ENCODE results near the gene MORN5. TPM values are rescaled to one million over a fixed set of nuclear protein-coding genes. Genes with fewer than 3 reads are reported as not detected.

The MORN5 gene
- total and polyA plus RNA-seq, 10 of the 15 experiments (the other 5 are each of a cell fraction or from before 2014, with no cell fraction given), result not detected

DNA sequence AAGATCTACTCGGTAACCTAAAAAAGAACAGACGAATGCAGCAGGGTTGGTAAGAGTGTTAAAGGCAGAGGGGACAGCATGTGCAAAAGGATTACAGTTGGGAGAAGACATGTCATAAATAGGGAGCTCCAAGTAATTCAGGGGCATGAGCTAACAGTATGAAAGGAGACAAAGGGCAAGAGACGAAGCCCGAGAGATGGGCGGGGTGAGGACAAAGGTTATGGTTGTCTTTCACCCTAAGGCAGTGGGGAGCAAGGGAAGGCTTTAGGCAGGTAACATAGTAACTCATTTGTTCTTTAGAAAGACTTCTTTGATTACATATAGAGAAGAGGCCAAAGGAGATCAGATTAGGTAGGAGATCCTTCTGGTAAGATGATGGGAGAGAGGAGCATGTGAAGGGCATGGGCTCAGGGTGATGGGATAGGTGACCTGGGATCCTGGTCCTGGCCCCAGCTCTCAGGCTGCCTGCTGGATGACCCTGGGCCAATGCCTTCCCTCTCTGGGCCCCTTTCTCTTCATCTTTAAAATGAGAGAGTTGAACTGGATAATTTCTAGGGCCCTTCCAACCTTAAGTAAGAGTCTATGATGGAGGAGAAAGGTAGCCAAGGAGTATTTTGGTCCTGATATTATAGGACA is 19.5 kb downstream of the MORN5 start (continued):
- TF ChIP-seq JUND (IDR thresholded peaks at IDR 0.05; ENCODE audit: low read depth, low read length) (no peak), ZBED1 (IDR thresholded peaks at IDR 0.05; ENCODE audit: borderline replicate concordance) (no peak), TAF1 (IDR thresholded peaks at IDR 0.05; ENCODE audit: borderline replicate concordance, low read depth, low read length) (no peak)
- TF ChIP-seq, protein P1, sequence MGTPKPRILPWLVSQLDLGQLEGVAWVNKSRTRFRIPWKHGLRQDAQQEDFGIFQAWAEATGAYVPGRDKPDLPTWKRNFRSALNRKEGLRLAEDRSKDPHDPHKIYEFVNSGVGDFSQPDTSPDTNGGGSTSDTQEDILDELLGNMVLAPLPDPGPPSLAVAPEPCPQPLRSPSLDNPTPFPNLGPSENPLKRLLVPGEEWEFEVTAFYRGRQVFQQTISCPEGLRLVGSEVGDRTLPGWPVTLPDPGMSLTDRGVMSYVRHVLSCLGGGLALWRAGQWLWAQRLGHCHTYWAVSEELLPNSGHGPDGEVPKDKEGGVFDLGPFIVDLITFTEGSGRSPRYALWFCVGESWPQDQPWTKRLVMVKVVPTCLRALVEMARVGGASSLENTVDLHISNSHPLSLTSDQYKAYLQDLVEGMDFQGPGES (IDR thresholded peaks at IDR 0.05), result no peak

DNA sequence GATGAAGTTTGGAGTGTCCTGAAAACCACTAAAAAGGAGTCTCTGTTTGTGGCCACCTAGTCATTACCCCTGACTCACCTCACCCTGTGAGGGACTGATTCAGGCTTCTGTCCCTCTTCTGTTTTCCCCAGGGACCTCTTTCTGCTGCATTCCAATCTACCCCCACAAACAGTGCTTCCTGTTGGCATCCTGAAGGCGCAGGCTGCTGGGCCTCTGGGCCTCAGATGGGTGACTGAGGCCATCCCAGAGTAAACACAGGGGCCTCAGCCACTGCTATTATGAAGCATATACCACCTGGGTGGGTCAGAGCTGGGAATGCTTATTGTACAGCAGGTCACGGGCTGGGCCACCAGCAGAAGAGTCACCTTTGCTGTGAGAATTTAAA is 20.0 kb downstream of the MORN5 start:
- CTCF ChIA-PET, result no interaction called here
- no peak for TF ChIP-seq CBFB (IDR thresholded peaks at IDR 0.05; ENCODE audit: low read depth)
- no peak for TF ChIP-seq SIX5 (IDR thresholded peaks at IDR 0.05; ENCODE audit: low read depth, low read length, severe bottlenecking)
- TF ChIP-seq HDAC2 (IDR thresholded peaks at IDR 0.05), result no peak
- TF ChIP-seq PAX8 (IDR thresholded peaks at IDR 0.05), result no peak
- TF ChIP-seq SUZ12 (IDR thresholded peaks at IDR 0.05; ENCODE audit: unreplicated experiment), result no peak
- no peak for TF ChIP-seq ZNF384 (IDR thresholded peaks at IDR 0.05; ENCODE audit: borderline replicate concordance, low read depth, low read length)
- TF ChIP-seq MEF2A (IDR thresholded peaks at IDR 0.05; ENCODE audit: insufficient read depth, low read depth, low read length), result no peak
- TF ChIP-seq SPI1 (IDR thresholded peaks at IDR 0.05; ENCODE audit: borderline replicate concordance, insufficient read depth, low read depth, low read length), result no peak
- TF ChIP-seq, protein P2, sequence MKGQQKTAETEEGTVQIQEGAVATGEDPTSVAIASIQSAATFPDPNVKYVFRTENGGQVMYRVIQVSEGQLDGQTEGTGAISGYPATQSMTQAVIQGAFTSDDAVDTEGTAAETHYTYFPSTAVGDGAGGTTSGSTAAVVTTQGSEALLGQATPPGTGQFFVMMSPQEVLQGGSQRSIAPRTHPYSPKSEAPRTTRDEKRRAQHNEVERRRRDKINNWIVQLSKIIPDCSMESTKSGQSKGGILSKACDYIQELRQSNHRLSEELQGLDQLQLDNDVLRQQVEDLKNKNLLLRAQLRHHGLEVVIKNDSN (IDR thresholded peaks at IDR 0.05; ENCODE audit: borderline replicate concordance, extremely low read length, insufficient read depth, low read depth, low read length), result no peak
- no peak for TF ChIP-seq SMAD5 (IDR thresholded peaks at IDR 0.05; ENCODE audit: low read depth)
- TF ChIP-seq HDGF (IDR thresholded peaks at IDR 0.05), result no peak
- TF ChIP-seq, protein P3, sequence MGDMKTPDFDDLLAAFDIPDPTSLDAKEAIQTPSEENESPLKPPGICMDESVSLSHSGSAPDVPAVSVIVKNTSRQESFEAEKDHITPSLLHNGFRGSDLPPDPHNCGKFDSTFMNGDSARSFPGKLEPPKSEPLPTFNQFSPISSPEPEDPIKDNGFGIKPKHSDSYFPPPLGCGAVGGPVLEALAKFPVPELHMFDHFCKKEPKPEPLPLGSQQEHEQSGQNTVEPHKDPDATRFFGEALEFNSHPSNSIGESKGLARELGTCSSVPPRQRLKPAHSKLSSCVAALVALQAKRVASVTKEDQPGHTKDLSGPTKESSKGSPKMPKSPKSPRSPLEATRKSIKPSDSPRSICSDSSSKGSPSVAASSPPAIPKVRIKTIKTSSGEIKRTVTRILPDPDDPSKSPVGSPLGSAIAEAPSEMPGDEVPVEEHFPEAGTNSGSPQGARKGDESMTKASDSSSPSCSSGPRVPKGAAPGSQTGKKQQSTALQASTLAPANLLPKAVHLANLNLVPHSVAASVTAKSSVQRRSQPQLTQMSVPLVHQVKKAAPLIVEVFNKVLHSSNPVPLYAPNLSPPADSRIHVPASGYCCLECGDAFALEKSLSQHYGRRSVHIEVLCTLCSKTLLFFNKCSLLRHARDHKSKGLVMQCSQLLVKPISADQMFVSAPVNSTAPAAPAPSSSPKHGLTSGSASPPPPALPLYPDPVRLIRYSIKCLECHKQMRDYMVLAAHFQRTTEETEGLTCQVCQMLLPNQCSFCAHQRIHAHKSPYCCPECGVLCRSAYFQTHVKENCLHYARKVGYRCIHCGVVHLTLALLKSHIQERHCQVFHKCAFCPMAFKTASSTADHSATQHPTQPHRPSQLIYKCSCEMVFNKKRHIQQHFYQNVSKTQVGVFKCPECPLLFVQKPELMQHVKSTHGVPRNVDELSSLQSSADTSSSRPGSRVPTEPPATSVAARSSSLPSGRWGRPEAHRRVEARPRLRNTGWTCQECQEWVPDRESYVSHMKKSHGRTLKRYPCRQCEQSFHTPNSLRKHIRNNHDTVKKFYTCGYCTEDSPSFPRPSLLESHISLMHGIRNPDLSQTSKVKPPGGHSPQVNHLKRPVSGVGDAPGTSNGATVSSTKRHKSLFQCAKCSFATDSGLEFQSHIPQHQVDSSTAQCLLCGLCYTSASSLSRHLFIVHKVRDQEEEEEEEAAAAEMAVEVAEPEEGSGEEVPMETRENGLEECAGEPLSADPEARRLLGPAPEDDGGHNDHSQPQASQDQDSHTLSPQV (IDR thresholded peaks at IDR 0.05), result no peak

More for the DNA sequence above, 20.0 kb downstream of the MORN5 start:
- H4K20me1 ChIP-seq (ENCODE audit: control insufficient read depth, insufficient read depth), result no peaks in the 10 kb centered on the region
- no TSS peak for BruUV-seq (replicated peaks)
- ATAC-seq (no peak), DNase-seq (ENCODE audit: low read depth, low spot score) (no peak), FAIRE-seq (no peak)
- H2AFZ ChIP-seq (ENCODE audit: control insufficient read depth, low read depth, low read length), result no peak overlapping the region
- ChIA-PET POLR2A (no interaction called here), RAD21 (ENCODE audit: unreplicated experiment) (no interaction called here), SMC1A (ENCODE audit: uncharacterized antibody, unreplicated experiment) (no interaction called here)
- H3K36me3 ChIP-seq (ENCODE audit: control insufficient read depth in 2 of 2, insufficient read depth in 2 of 2, low read length in 1 of 2), result no peaks in the 10 kb centered on the region
- peaks cover 0 to 4% of the 10 kb centered on the region in 2 experiments; a peak in 2 of 4 replicates for H3K27me3 ChIP-seq (replicated peaks in 1 of 2; ENCODE audit: control insufficient read depth in 2 of 2, insufficient read depth in 2 of 2, low read length in 1 of 2)
- no peak overlapping the region for H3K9ac ChIP-seq (ENCODE audit: control insufficient read depth, insufficient read depth, low read length)
- H3K27ac ChIP-seq (ENCODE audit: control insufficient read depth, insufficient read depth), result no peak overlapping the region
- WGBS (ENCODE audit: insufficient coverage, insufficient replicate concordance, low lambda C conversion rate, missing lambda C conversion rate), result 0% methylated on average over 2 of the region's 2 CpGs
- intact Hi-C loops (cut with micrococcal nuclease; ENCODE audit: unreplicated experiment), result no loop called here
- H3K9me3 ChIP-seq (replicated peaks; ENCODE audit: control insufficient read depth, insufficient read depth, low read length), result no peaks in the 10 kb centered on the region
- no peaks in the 10 kb centered on the region for H3K4me1 ChIP-seq (ENCODE audit: control insufficient read depth, insufficient read depth, low read length)
- H3K4me3 ChIP-seq, result no peak overlapping the region
- H3K79me2 ChIP-seq (ENCODE audit: control insufficient read depth, insufficient read depth, low read length), result no peaks in the 10 kb centered on the region
- in situ Hi-C loops (cut with MboI), result no loop called here
- no peak overlapping the region for H3K4me2 ChIP-seq (ENCODE audit: control insufficient read depth, insufficient read depth)

All from GM12878 (cell line).